Keratinocyte (primary cell): ENCODE data around the gene PARP16. TPM values are rescaled to one million over a fixed set of nuclear protein-coding genes. Genes with fewer than 3 reads are reported as not detected.

Experiments
- DNase-seq: peaks from one replicate; pipeline ENCODE4 v3.0.0-alpha.2; 2011; ENCODE audit warnings: low read depth, missing footprints, low spot score
- FAIRE-seq: peaks from 2 replicates; lab custom pipeline; 2011; peaks lifted over from hg19 to GRCh38; lab: Jason Lieb, UNC
- H2AFZ ChIP-seq: 2 replicates; pipeline ENCODE4 v1.6.0; 2012; ENCODE audit warnings: low read length, control low read depth, inconsistent platforms; ENCODE audit not compliant: control insufficient read depth
- H3K27ac ChIP-seq: 2 replicates; pipeline ENCODE4 v1.5.1; 2011; ENCODE audit warnings: low read length; ENCODE audit not compliant: control insufficient read depth, insufficient read depth
- H3K27me3 ChIP-seq: 3 replicates; pipeline ENCODE4 v1.6.0; 2011; ENCODE audit warnings: low read length; ENCODE audit not compliant: control insufficient read depth, insufficient read depth; ENCODE audit errors: extremely low read depth
- H3K36me3 ChIP-seq, 2 experiments: 2 replicates in 1 of 2; 3 replicates in 1 of 2; pipeline ENCODE4 v1.5.1; 2011; ENCODE audit warnings: low read length in 2 of 2, mild to moderate bottlenecking in 1 of 2; ENCODE audit not compliant: control insufficient read depth in 2 of 2, insufficient read depth in 2 of 2; ENCODE audit errors: extremely low read depth in 1 of 2
- H3K4me1 ChIP-seq: 3 replicates; pipeline ENCODE4 v1.5.1; 2011; ENCODE audit warnings: low read length; ENCODE audit not compliant: control insufficient read depth, insufficient read depth; ENCODE audit errors: extremely low read depth
- H3K4me2 ChIP-seq: 3 replicates; pipeline ENCODE4 v1.6.0; 2011; ENCODE audit warnings: low read depth, low read length; ENCODE audit not compliant: control insufficient read depth, insufficient read depth; ENCODE audit errors: extremely low read depth
- H3K4me3 ChIP-seq, 3 experiments: fragments of 200-600 bp in 1 of 3; sonication (generic) in 1 of 3; 2 replicates in 2 of 3; 3 replicates in 1 of 3; pipeline ENCODE4 v1.5.1; 2011 to 2016; ENCODE audit warnings: low read length in 3 of 3, mild to moderate bottlenecking in 3 of 3, control low read depth in 2 of 3, inconsistent platforms in 1 of 3, low read depth in 1 of 3, mixed read lengths in 1 of 3, mixed run types in 1 of 3, moderate library complexity in 1 of 3; ENCODE audit not compliant: control insufficient read depth in 2 of 3, insufficient read depth in 2 of 3; ENCODE audit errors: extremely low read depth in 1 of 3
- H3K79me2 ChIP-seq: 2 replicates; pipeline ENCODE4 v1.6.0; 2012; ENCODE audit warnings: low read length; ENCODE audit not compliant: control insufficient read depth, insufficient read depth
- H3K9ac ChIP-seq: 3 replicates; pipeline ENCODE4 v1.6.0; 2011; ENCODE audit warnings: low read length; ENCODE audit not compliant: control insufficient read depth, insufficient read depth; ENCODE audit errors: extremely low read depth
- H3K9me1 ChIP-seq: 3 replicates; pipeline ENCODE4 v1.6.0; 2011; ENCODE audit warnings: low read length; ENCODE audit not compliant: control insufficient read depth, insufficient read depth; ENCODE audit errors: extremely low read depth
- H3K9me3 ChIP-seq: 2 replicates; pipeline ENCODE4 v1.5.1; 2012; ENCODE audit warnings: low read depth, low read length; ENCODE audit not compliant: control insufficient read depth
- H4K20me1 ChIP-seq: 3 replicates; pipeline ENCODE4 v1.6.0; 2011; ENCODE audit warnings: low read length; ENCODE audit not compliant: control insufficient read depth, insufficient read depth; ENCODE audit errors: extremely low read depth
- EZH2 ChIP-seq: IDR thresholded peaks from one replicate; pipeline ENCODE4 v1.6.1; 2012; ENCODE audit warnings: inconsistent platforms, mild to moderate bottlenecking, low read length, moderate library complexity
- dilution Hi-C: fragments of 300-500 bp; cut with MboI; formaldehyde crosslinking; loops from one replicate; pipeline ENCODE4 v1.7.0; 2020; ENCODE audit warnings: low sequenced_read_pairs; ENCODE audit not compliant: extremely low pct_ligation_motif_present
- polyA plus RNA-seq, 5 experiments: library from polyadenylated mRNA; depleted of rRNA in 3 of 5; stranded (reverse) in 3 of 5; stranded (forward) in 1 of 5; unstranded in 1 of 5; fragments of >200 nt; gene quantifications; 1 replicate in 1 of 5; 2 replicates in 3 of 5; 3 replicates in 1 of 5; pipeline versions ENCODE4 v1.2.1 to v1.2.3, GENCODE V29; 2011 to 2012; ENCODE audit warnings: missing spikeins in 2 of 5, low read depth in 1 of 5, low replicate concordance in 1 of 5
- TF ChIP-seq, protein P1 (sequence below), 3 experiments: IDR thresholded peaks in 1 of 3; conservative IDR thresholded peaks in 1 of 3; optimal IDR thresholded peaks in 1 of 3; 2 replicates in 2 of 3; 3 replicates in 1 of 3; pipeline versions ENCODE3 to v1.5.1; 2011; ENCODE audit warnings: low read length in 3 of 3, mild to moderate bottlenecking in 3 of 3, moderate library complexity in 2 of 3, control low read depth in 1 of 3, inconsistent platforms in 1 of 3; ENCODE audit not compliant: insufficient read depth in 2 of 3; ENCODE audit errors: extremely low read depth in 1 of 3

The PARP16 gene
- polyA plus RNA-seq, 1 donor (not counting 4 experiments of a cell fraction or from before 2014, with no cell fraction given): 2.1 TPM

DNA sequence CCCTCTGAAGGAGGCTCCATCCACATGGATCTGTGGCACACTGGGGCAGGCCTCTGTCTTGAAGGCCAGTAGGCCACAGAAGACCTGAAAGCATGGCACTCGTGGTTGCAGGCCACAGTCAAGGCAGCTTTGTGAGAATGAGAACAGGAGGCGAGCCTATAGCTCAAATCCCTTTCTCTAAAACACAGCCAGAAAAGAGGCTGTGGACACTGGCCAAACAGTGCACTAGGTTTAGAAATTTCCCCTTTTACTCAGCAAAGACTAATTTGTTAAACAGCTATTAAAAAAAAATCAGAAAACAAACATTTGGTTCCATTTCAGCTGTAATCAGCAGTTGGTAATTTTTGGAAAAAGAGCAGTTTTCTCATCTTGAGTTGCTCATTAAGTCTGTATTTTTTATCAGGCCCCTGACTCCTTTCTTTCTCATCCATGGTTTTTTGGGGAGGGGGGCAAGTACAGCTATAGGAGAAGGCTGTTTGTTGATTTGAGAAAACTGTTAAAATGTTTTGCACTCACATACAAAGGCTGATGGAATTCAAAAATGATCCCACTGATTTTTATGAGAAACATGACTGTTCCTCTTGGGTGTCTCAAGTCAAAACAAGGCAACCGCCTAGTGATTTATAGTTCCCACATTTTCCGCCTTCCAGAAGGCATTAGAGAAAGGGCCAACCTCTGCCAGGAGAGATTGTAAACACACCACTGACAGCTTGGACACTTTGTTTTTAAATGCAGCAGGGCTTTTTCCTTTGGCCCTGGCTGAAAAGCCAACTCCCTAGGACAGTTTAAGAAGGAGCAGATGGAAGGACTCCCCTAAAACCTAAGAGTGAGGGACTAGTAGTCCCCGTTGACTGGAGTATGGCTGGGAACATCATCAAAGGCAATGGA is 28.1 kb downstream of the PARP16 start:
- Histone ChIP-seq H2AFZ (no peak overlapping the region), H3K27ac (no peak overlapping the region), H3K9me3 (no peaks in the 10 kb centered on the region), H3K4me2 (no peak overlapping the region), H3K4me1 (no peaks in the 10 kb centered on the region), H3K27me3 (no peaks in the 10 kb centered on the region), H3K9me1 (no peaks in the 10 kb centered on the region), H3K79me2 (no peaks in the 10 kb centered on the region), H3K9ac (no peak overlapping the region), H4K20me1 (no peaks in the 10 kb centered on the region), H3K4me3 (no peak overlapping the region), H3K36me3 (peaks cover 0 to 6% of the 10 kb centered on the region in 2 experiments)
- TF ChIP-seq, protein P1, sequence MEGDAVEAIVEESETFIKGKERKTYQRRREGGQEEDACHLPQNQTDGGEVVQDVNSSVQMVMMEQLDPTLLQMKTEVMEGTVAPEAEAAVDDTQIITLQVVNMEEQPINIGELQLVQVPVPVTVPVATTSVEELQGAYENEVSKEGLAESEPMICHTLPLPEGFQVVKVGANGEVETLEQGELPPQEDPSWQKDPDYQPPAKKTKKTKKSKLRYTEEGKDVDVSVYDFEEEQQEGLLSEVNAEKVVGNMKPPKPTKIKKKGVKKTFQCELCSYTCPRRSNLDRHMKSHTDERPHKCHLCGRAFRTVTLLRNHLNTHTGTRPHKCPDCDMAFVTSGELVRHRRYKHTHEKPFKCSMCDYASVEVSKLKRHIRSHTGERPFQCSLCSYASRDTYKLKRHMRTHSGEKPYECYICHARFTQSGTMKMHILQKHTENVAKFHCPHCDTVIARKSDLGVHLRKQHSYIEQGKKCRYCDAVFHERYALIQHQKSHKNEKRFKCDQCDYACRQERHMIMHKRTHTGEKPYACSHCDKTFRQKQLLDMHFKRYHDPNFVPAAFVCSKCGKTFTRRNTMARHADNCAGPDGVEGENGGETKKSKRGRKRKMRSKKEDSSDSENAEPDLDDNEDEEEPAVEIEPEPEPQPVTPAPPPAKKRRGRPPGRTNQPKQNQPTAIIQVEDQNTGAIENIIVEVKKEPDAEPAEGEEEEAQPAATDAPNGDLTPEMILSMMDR (optimal IDR thresholded peaks at IDR 0.05 in 1 of 3, IDR thresholded peaks at IDR 0.05 in 1 of 3, conservative IDR thresholded peaks at IDR 0.05 in 1 of 3; ENCODE audit: extremely low read depth in 1 of 3, insufficient read depth in 2 of 3, low read length in 3 of 3): no peak
- DNase-seq (no peak), FAIRE-seq (no peak)
- dilution Hi-C loops: no loop called here

DNA sequence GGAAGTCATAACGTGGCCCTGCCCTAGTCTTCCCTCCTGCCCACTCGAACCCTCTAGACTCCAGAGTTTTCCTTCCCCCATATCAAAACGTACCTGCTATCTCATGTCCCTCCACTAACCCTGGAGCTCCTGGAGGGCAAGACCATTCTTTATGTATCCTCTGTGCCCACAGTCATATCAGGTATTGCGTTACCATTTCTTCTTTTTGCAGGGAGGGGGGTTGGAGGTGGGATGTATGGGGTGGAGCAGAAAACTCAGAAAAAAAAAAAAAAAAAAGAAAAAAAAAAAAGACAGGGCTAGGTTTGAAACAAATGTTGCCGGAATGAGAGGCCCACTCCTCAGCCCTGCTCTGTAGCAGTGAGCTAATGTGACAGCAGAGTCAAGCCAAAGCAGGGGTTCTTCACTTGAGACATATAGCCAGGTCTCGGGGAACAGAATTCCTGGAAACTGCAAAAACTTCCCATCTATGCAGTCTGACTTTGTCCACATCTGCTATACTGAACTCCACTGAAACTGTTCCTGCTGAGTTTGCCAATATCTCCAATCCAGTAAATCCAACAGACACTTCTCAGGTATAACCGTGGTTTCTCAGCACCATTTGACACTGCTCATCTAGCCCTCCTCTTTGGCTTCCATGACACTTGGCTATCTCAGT is 31.1 kb downstream of the PARP16 start:
- Histone ChIP-seq H3K9me1 (no peaks in the 10 kb centered on the region), H3K9me3 (no peaks in the 10 kb centered on the region), H3K4me3 (no peak overlapping the region), H3K27me3 (no peaks in the 10 kb centered on the region), H3K4me2 (no peak overlapping the region), H3K79me2 (no peaks in the 10 kb centered on the region), H3K4me1 (no peaks in the 10 kb centered on the region), H2AFZ (no peak overlapping the region), H4K20me1 (no peaks in the 10 kb centered on the region), H3K9ac (no peak overlapping the region), H3K36me3 (peaks cover 0 to 4% of the 10 kb centered on the region in 2 experiments), H3K27ac (no peak overlapping the region)
- TF ChIP-seq, protein P1 (optimal IDR thresholded peaks at IDR 0.05 in 1 of 3, IDR thresholded peaks at IDR 0.05 in 1 of 3, conservative IDR thresholded peaks at IDR 0.05 in 1 of 3; ENCODE audit: extremely low read depth in 1 of 3, insufficient read depth in 2 of 3, low read length in 3 of 3): no peak
- no peak for TF ChIP-seq EZH2
- DNase-seq (no peak), FAIRE-seq (no peak)
- dilution Hi-C loops: no loop called here
